SKM-1 treated with dmso at 0.1 percent for 144 hours (cell line): Measurements from ENCODE around the gene DDX10.
"Not testable (repeated sequence)": the region's sequence is repeated elsewhere in the genome, so short reads cannot be mapped to it uniquely, and the experiment has no call there.

ENCODE experiments used
- DNase-seq: peaks from one replicate; lab custom pipeline; 2025; ENCODE audit not compliant: unreplicated experiment; lab: John Stamatoyannopoulos, UW

The DDX10 gene

DNA sequence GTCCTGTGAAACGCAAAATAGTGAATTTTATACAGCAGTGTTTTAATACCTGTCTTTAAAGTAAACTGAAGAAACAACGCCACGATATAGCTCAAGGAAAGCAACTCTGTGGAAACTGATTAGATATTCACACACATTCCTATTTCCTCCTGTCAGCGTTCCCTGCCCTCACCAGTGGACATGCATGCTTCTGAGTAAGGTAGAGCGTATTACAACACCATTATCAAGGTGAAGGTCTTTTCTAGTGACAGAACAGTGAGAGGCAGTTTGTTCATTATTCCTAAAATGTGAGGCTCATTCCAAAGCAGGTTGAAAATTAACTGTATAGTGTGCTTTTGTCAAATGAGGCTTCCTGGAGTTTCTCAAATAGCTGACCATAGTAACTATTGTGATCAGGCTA, 153.1 kb downstream of the DDX10 start:
- no peak for DNase-seq

DNA sequence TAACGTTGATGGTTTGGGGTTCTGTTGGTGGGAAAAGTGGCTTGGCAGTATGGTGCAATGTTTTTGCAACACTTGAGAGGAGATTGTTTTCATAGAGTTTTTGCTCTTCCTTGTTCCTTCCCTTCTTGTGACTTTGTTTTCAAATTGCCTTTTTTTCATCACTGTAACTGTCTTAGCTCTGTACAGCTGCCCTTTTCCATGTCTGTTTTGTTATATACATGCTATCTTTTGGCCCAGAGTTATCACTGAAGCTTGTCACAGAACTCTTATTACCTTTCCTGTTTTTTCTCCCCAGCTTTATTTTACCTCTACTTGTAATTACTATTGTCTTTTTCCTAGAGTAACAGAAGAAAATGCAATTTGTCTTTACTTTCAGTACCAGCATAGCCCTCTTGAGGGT, 154.1 kb downstream of the DDX10 start:
- no peak for DNase-seq

DNA sequence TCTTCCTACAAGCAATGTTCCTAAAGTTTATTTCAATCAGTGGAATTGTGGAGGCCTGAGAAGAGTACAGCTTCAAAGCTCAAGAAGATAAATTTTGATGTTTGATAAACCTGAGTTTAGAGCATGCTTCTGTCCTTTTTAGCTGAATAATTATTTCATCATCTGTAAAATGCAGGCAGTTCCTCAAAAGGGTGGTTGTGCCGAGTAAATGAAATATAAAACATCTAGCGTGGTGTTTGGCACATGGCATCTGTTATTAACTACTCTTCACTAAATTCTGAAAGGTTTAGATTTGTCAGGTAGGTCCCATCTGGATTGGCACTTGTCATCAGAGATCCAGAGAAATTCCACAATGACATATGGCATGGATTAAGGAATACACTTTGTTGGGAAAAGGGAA, 155.1 kb downstream of the DDX10 start:
- no peak for DNase-seq

DNA sequence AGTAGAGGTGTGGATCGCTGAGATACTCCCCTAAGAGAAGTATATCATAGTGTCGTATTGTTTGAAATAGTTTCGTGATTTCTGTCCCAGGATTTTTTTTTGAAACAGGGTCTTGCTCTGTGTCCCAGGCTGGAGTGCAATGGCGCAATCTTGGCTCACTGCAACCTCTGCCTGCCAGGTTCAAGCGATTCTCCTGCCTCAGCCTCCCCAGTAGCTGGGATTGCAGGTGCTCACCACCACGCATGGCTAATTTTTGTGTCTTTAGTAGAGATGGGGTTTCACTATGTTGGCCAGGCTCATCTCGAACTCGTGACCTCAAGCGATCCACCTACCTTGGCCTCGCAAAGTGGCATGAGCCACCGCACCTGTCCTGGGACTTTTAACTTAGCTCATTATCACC, 159.1 kb downstream of the DDX10 start:
- DNase-seq = not testable (repeated sequence)

DNA sequence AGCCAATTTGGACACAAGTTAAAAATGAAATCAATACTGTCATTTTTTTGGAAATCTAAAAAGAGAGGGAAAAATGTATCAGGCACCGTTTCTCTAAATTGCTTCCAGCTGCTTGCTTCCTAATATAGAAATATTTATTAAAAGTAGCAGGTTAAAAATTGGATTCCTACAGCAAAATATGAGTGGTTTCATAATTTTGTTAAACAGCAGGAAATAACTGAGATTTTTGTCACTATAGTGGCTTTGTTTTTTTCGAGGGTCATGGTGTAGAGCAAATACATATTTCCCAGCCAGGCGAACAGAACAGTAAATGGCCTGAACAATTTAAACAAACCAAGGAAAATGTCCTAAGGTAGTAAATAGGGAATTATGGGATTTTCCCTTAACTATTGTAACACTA, 159.7 kb downstream of the DDX10 start:
- DNase-seq = no peak

DNA sequence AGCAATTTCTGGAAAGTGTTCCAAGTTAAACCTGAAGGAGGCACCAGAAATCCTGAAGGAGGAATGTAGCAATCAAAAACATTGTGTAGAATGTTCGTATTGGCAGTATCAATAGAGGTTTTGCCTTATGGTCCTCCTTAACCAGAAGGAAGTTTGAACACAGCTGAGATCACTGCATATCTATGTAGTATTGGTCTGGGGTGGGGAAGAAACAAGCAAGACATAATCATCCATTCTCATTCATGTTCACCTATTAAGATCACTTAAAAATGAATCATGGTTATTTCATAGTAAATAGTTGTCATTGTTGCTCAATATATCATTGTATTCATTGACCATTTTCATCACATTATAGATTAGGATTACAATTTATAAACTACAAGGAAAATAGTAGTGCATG, 160.5 kb downstream of the DDX10 start:
- no peak for DNase-seq

DNA sequence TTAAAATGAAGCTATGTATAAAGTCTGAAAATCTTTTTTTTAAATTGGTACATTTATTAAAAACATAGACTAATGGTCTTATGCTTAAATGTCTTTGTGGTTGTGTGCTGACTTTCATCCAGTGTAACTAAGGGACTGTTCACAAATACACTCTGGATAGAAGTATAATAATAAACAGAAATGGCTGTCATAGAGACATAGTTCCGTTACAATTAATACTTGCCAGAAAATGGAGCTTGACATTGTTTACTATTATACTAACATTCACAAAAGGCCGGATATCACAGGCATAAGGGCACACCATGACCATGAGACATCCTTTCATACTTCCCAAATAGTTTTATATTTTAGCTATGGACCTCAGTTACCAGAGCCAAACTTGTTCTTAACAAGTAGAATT, 161.3 kb downstream of the DDX10 start:
- no peak for DNase-seq

DNA sequence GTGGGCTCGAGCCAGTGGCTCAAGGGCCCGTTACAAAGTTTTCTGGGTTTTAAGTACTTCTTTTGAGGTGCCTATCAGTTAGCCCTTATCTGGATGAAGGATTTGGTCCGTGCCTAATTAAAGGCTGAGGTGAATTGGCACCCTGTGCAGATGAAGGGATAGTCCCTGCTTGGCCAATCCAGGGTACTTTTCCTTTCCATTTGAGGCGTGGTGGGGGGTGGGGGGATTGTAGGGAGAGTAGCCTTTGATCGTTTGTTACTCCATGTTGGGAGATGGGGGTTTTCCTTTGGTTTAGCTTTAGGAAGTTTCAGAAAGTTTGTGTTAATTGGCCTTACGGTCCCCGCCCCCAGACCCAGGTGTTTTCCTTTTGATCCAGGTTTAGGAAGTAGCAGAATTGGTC, 170.8 kb downstream of the DDX10 start:
- no peak for DNase-seq

DNA sequence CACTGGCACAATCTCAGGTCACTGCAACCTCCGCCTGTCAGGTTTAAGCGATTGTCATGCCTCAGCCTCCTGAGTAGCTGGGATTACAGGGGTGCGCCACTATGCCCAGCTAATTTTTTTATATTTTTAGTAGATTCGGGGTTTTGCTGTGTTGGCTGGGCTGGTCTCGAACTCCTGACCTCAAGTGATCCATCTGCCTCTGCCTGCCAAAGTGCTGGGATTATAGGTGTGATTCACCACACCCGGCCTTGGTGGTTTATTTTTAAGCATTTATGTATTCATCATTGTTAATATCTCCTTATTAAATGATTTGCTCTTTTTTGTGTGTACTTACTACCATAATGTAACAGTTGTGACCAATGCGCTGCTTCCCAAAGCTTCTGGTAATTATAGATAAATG, 171.7 kb downstream of the DDX10 start:
- DNase-seq = no peak

DNA sequence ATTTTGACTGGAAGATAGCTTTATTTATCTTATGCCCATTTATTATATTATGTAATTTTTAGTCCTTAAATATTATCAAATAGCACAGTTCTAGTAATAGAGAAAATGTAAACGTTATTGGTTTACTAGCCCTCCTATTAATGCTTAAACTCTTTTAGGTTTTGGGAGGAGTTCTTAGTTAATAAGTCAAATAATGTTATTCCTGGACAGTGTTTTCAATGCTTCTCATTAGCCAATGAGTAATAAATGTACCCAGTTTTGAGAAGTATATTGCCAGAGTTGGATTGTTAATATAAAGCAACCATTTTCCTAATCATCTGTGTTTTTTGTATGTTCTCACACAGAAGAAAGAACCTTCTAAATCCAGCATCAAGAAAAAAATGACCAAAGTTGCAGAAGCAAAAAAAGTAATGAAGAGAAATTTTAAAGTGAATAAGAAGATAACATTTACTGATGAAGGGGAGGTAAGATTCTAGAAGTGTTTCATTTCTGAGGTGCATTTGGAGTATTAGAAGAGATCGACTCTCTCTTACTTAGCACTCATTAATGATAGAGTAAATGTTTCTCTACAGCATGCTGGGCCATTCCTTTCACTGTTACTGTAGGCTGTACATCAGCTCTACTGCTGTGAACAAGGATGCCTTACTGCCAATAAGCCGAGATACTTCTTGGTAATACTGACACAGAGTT, 173.4 kb downstream of the DDX10 start:
- DNase-seq = no peak

DNA sequence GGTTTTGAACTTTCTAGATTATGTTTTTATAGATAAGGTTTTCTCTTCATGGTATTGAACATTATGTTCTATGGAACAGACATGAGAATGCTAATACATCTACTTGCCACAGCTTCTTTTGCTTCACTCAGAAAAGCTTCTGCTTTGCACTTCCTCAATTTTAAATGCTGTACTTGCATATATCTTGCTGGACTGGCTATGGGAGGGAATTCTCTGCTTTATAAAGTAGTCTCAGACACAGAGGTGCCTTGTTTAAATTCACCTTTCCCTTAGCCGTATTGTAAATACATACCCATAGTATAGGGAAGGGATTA, 173.9 kb downstream of the DDX10 start:
- DNase-seq = peak; percentile 27

DNA sequence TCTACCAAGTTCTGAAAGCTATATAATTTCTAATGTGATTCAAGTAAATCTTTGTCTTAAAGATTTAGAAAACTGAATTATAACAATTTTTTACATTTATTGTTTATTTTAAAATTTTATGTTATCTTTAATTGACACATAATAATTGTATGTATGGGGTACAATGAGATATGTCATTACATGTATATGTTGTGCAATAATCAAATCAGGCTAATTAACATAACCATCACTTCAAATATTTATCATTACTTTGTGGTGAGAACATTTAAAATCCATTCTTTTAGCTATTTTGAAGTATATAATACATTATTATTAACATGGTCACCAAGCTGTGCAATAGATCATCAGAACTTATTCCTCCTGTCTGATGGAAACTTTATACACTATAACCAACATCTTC, 181.1 kb downstream of the DDX10 start:
- no peak for DNase-seq

DNA sequence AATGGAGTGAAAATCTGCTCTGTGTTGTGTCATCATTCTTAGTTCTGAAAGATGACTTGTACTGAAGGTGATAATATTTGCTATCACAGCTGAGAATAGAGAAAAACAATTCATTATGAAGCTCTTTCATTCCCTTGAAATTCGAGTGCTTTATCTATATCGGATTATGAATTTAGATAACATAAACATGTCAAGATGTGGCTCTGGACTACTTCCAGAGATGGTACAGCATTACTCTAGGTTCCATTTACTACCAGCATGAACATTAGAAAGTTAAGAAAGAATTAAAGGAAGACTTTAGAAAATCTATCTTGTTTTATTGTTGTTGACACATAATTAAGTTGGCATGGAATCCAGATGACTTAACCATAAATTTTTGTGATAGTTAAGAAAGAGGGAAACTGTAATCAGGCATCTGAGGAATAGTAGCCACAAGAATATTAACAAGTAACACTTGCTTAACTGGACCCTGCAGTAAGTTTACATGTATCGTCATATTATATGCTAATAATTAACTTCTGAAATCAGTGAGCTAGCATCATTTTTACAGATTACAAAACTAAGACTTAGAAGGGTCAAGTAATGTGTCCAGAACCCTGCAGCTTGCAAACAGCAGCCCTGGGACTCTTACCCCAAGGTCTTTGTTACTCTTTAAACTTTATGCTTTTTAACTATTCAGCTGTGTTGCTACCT, 182.6 kb downstream of the DDX10 start:
- no peak for DNase-seq

DNA sequence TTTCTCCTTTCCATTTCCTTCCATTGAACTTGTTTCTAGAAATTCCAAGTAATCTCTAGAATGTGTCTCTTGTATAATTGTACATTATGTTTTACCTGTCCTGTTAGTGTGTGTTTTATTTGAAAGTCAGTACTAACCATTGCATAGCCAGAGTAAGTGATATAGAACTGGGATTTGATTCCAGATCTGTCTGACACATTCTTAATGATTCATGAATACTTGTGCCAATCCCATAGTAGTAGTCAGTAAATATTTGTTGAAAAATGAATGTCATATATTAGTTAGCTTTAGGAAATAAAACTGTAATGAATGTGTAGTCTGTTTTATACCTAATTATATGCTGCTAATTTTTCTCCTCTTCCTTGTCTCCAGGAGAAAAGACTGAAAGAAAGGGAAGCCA, 186.9 kb downstream of the DDX10 start:
- DNase-seq = no peak

DNA sequence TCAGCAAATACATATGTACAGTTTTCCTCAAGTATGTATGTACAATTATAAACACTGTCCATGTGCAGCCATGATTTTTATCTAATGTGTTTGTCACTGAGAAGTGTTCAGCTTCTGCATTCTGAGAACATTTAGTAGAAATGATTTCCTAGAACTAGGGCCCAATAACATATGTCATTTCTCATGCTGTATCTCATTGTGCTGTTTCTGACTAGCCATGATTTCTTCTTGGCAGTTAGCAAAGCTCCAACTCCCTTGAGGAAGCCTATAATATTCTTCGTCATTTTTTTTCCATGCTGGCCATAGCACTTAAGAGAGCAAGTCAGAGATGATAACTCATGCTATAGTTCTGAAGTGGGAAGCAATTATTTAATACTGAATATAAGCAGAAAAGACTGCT, 187.8 kb downstream of the DDX10 start:
- DNase-seq = no peak

DNA sequence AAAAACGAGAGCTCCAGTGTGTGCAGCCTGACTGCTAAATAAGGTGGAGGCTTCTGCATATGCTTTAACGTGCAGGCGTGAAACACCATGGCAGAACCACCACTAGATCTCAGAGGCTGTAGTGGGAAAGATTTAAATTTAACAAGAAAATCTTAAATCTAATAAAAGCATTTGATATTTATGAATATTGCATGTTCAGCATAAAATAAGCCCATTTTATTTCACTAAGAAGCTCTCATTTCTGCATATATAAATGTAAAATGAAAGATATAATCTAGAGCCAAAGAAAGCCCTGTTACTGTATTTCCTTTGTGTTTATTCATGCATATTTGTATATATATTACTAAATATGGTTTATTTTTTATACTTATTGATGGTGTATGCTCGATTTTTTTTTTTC, 188.3 kb downstream of the DDX10 start:
- no peak for DNase-seq

DNA sequence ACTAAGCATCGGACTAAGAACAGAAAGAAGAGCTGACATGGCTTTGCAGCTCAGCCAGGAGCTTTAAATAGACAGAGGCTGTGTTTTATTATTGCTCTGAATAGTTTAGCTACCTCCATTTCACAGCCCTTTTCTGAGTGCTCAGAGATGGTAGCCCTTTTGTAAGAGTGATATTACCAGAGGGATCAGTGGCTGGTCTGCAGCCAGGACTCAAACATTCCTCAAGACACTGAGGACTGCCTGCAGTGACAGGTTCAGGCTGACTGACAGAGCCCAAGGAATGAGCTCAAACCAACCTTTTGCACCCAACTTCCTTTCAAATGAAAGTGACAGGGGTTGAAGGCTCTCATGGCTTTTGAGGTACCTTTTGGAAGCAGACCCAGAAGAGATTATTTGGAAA, 189.0 kb downstream of the DDX10 start:
- no peak for DNase-seq

DNA sequence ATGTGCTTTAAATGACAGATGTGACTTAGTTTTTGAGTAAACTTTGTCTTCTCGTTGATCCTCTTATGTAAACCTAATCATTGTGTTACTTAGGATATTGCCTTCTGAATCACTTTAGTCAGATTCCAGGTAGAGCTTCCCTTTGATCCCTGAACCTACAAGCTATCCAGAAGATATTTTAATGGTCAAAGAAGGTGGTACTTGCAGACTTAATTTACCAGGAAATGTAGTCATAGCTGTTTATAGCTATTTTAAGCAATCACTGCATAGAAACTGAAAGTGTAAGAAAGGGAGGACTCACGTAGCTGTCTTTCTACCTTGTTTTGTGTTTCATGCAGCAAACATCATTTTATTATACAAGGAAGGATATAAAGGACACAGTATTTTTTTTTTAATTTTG, 189.5 kb downstream of the DDX10 start:
- no peak for DNase-seq

DNA sequence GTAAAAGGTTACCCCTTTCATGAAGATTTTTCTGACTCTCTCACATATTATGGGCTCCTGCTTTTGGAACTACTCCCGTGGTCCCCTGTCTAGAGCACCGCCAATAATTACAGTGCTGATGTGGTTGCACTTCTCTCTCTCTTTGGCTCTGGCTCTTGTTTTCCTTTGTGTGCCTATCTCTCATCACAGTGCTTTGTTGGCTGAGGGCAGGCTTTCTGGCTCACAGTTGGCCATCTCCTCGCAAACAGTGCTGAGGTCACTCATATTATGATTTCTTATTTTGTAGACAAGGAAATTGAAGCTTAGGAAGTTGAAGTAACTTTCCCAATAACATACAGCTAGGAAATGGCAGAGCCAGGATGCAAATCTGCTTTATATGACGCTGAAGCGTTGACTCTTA, 192.5 kb downstream of the DDX10 start:
- no peak for DNase-seq

DNA sequence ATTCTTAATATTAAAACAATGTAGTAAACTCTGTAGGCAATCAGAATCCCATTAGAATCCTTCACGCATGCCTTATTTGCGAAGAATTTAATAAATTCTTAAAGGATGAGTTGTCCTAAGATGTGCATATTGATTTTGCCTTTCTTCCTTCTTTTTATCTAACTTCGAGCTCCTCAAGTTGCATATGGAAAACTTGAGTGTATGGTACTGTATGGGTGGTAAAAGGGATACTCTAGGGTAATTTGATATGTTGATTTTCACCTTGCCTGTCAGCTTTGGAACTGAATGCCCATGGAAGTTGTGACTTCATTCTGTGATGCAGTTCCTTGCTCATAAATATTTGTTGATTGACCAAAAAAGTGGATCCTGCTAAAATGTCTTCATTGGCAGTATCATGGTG, 193.8 kb downstream of the DDX10 start:
- DNase-seq = no peak

DNA sequence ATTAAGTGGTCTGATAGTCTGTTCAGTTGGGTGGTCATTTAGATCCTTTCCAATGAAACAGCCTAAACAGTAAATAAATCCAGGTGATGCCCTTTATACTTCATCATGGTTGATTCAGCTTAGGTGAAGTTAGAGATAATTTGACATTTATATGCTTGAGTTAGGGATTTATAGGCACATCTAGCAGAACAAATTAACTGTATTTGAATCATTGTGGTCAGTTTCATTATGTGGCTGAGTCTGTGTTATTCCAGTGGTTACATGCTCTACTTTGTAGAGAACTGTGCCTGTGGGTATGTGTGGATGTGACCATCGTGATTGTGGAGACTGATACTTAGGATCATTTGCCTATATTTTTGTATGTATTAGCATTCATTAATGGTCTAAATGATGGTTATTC, 194.6 kb downstream of the DDX10 start:
- no peak for DNase-seq

DNA sequence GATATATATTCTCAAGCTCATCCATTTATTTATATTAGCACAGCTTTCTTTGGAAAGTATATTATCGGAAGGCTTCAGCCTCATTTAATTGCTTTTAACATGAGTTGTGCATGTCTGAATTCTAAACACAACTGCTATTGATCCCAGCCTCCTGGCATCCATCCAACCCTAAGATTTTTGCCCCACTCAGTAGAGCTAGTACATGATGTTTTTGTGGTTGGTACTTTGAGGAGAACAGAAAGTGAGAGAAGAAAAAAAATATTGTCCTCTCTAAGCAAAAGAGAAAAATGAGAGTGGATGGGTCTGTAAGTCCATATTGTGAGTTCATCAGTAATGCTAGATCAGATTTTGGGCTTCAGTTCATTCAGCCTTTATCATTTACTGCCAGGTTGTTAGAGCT, 198.7 kb downstream of the DDX10 start:
- no peak for DNase-seq

DNA sequence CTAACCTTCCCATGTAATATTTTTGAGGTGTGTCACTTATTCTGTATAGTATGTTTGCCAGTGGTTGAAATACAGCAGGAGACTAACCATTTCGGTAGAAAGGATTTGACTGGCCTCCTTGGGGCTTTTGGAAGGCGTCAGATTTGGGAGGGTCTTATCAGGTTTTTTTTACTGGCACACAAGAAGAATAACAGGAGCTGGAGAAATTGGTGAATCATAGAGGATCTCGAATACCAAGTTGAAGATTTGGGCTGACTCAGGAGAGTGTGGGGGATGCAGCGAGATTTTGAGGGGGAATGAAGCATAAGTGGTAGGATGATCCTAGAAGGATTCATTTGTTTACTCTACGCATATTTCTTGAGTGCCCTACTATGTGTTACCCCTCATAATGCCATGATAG, 200.5 kb downstream of the DDX10 start:
- DNase-seq = no peak
